ENCODE measurements around the gene TBCD.

DNA sequence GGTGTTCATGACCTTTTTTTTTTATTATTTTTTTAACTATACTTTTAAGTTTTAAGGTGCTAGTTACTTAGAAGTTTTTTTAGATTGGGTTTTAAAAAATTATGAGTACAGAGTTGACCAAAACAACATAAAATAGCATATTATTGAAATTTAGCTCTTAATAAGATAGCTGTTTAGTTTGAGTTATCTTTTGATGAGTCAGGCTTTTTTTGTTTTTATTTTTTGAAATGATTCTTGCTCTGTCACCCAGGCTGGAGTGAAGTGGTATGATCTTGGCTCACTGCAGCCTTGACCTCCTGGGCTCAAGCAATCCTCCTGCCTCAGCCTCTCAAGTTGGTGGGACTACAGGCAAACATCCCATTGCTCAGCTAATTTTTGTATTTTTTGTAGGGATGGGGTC lies 74.3 kb downstream of the TBCD start:
- TF ChIP-seq, protein P1, sequence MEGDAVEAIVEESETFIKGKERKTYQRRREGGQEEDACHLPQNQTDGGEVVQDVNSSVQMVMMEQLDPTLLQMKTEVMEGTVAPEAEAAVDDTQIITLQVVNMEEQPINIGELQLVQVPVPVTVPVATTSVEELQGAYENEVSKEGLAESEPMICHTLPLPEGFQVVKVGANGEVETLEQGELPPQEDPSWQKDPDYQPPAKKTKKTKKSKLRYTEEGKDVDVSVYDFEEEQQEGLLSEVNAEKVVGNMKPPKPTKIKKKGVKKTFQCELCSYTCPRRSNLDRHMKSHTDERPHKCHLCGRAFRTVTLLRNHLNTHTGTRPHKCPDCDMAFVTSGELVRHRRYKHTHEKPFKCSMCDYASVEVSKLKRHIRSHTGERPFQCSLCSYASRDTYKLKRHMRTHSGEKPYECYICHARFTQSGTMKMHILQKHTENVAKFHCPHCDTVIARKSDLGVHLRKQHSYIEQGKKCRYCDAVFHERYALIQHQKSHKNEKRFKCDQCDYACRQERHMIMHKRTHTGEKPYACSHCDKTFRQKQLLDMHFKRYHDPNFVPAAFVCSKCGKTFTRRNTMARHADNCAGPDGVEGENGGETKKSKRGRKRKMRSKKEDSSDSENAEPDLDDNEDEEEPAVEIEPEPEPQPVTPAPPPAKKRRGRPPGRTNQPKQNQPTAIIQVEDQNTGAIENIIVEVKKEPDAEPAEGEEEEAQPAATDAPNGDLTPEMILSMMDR (IDR thresholded peaks at IDR 0.05): no peak
- no peak for TF ChIP-seq POLR2A (IDR thresholded peaks at IDR 0.05)
